Measurements from ENCODE around the gene SPSB1.

SPSB1 gene

DNA sequence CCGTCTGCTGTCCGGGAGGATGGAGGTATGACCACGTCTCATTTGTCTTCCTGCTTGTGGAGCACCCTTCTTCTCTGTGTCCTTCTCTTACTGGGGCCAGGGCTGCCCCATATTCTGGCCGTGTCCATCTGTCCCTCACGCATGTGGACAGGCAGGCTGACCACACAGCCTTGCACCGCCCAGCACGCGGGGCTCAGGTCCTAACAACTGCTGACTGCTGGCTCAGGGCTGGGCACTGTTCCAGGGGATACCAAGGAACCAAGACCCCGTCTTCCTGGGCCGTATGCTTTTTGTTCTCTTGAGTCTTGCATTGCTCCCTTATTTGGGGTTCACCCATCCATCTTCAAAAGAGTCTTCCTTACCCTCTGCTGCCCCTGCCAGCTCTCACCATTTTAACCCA lies 17.5 kb upstream of the SPSB1 start:
- DNase-seq (ENCODE audit: low read depth in 1 of 2, low spot score in 1 of 2) = no peak
- H3K4me3 ChIP-seq (replicated peaks; ENCODE audit: insufficient read depth, low read length) = no peak overlapping the region
- no peaks in the 10 kb centered on the region for H3K27me3 ChIP-seq (ENCODE audit: insufficient read depth, poor library complexity, severe bottlenecking)
- TF ChIP-seq GABPA (IDR thresholded peaks at IDR 0.05; ENCODE audit: low read depth) (no peak), SPI1 (IDR thresholded peaks at IDR 0.05; ENCODE audit: borderline replicate concordance, low read depth) (no peak), POLR2AphosphoS5 (IDR thresholded peaks at IDR 0.05; ENCODE audit: low read depth) (no peak)
- TF ChIP-seq, protein P1, sequence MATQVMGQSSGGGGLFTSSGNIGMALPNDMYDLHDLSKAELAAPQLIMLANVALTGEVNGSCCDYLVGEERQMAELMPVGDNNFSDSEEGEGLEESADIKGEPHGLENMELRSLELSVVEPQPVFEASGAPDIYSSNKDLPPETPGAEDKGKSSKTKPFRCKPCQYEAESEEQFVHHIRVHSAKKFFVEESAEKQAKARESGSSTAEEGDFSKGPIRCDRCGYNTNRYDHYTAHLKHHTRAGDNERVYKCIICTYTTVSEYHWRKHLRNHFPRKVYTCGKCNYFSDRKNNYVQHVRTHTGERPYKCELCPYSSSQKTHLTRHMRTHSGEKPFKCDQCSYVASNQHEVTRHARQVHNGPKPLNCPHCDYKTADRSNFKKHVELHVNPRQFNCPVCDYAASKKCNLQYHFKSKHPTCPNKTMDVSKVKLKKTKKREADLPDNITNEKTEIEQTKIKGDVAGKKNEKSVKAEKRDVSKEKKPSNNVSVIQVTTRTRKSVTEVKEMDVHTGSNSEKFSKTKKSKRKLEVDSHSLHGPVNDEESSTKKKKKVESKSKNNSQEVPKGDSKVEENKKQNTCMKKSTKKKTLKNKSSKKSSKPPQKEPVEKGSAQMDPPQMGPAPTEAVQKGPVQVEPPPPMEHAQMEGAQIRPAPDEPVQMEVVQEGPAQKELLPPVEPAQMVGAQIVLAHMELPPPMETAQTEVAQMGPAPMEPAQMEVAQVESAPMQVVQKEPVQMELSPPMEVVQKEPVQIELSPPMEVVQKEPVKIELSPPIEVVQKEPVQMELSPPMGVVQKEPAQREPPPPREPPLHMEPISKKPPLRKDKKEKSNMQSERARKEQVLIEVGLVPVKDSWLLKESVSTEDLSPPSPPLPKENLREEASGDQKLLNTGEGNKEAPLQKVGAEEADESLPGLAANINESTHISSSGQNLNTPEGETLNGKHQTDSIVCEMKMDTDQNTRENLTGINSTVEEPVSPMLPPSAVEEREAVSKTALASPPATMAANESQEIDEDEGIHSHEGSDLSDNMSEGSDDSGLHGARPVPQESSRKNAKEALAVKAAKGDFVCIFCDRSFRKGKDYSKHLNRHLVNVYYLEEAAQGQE (IDR thresholded peaks at IDR 0.05; ENCODE audit: insufficient replicate concordance, low read depth) = no peak
- TF ChIP-seq, protein P2, sequence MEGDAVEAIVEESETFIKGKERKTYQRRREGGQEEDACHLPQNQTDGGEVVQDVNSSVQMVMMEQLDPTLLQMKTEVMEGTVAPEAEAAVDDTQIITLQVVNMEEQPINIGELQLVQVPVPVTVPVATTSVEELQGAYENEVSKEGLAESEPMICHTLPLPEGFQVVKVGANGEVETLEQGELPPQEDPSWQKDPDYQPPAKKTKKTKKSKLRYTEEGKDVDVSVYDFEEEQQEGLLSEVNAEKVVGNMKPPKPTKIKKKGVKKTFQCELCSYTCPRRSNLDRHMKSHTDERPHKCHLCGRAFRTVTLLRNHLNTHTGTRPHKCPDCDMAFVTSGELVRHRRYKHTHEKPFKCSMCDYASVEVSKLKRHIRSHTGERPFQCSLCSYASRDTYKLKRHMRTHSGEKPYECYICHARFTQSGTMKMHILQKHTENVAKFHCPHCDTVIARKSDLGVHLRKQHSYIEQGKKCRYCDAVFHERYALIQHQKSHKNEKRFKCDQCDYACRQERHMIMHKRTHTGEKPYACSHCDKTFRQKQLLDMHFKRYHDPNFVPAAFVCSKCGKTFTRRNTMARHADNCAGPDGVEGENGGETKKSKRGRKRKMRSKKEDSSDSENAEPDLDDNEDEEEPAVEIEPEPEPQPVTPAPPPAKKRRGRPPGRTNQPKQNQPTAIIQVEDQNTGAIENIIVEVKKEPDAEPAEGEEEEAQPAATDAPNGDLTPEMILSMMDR (IDR thresholded peaks at IDR 0.05; ENCODE audit: insufficient read depth, low read length) = no peak
- H3K27ac ChIP-seq (replicated peaks) = no peak overlapping the region

DNA sequence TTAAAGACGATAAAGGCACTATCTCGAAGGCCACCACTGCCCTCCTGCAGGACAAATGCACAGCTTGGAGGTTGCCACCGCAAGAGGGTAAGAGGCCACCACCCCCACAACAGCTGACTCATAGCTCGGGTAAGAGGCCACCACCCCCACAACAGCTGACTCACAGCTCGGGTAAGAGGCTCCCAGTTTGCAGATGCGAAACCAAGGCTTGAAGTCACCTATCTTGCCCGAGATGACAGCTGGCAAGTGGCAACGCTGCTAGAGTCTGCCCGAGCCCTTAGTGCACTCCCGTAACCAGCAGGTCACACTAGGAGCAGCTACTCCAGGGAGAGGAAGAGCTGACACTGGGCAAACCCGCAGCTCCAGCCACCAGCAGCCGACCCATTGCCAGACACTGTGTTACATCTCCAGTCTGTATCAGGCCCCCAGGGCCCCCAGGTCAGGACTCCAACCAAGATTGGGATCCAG lies 17.1 kb upstream of the SPSB1 start:
- no peak overlapping the region for H3K4me3 ChIP-seq (replicated peaks; ENCODE audit: insufficient read depth, low read length)
- no peak overlapping the region for H3K27ac ChIP-seq (replicated peaks)
- peak; percentile 83 to 84 for DNase-seq (ENCODE audit: low read depth in 1 of 2, low spot score in 1 of 2)
- no peaks in the 10 kb centered on the region for H3K27me3 ChIP-seq (ENCODE audit: insufficient read depth, poor library complexity, severe bottlenecking)
- no peak for TF ChIP-seq SPI1 (IDR thresholded peaks at IDR 0.05; ENCODE audit: borderline replicate concordance, low read depth)
- no peak for TF ChIP-seq GABPA (IDR thresholded peaks at IDR 0.05; ENCODE audit: low read depth)
- TF ChIP-seq, protein P1 (IDR thresholded peaks at IDR 0.05; ENCODE audit: insufficient replicate concordance, low read depth) = no peak
- TF ChIP-seq, protein P2 (IDR thresholded peaks at IDR 0.05; ENCODE audit: insufficient read depth, low read length) = no peak
- TF ChIP-seq POLR2AphosphoS5 (IDR thresholded peaks at IDR 0.05; ENCODE audit: low read depth) = no peak; the same call in 1 of the 2 replicates

DNA sequence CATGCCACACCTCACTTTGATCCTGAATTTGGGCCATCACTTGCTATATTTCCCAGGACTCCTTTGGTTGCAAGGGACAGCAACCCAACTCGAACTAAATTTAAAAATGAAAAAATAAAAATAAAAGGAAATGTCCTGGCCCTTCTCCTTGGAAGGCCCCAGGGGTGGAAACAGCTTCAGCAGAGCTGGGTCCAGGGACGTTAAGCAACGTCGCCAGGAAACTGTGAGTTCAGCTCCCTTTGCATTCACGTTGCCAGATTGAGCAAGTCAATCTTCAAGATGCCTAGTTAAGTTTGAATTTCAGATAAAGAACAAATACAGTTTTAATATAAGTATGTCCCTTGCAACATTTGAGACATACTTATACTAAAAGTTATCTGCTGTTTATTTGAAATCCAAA lies 14.6 kb upstream of the SPSB1 start:
- TF ChIP-seq POLR2AphosphoS5 (IDR thresholded peaks at IDR 0.05; ENCODE audit: low read depth) (no peak), GABPA (IDR thresholded peaks at IDR 0.05; ENCODE audit: low read depth) (no peak), SPI1 (IDR thresholded peaks at IDR 0.05; ENCODE audit: borderline replicate concordance, low read depth) (no peak)
- TF ChIP-seq, protein P2 (IDR thresholded peaks at IDR 0.05; ENCODE audit: insufficient read depth, low read length) = no peak
- TF ChIP-seq, protein P1 (IDR thresholded peaks at IDR 0.05; ENCODE audit: insufficient replicate concordance, low read depth) = no peak
- Histone ChIP-seq H3K4me3 (replicated peaks; ENCODE audit: insufficient read depth, low read length) (no peak overlapping the region), H3K27ac (replicated peaks) (no peak overlapping the region), H3K27me3 (ENCODE audit: insufficient read depth, poor library complexity, severe bottlenecking) (no peaks in the 10 kb centered on the region)
- no peak for DNase-seq (ENCODE audit: low read depth in 1 of 2, low spot score in 1 of 2)

Data from HL-60 (cell line).